Esophagus squamous epithelium (tissue), 4 donors: Measurements from ENCODE around the gene DNAH11.

Source experiments
- CTCF ChIP-seq, 6 experiments: fragments of 450-650 bp in 4 of 6; fragments of 200-600 bp in 2 of 6; sonication (generic) in 2 of 6; IDR thresholded peaks; one replicate each; pipeline ENCODE4 v1.5.1; 2016 to 2019; ENCODE audit warnings: antibody characterized with exemption in 6 of 6, mild to moderate bottlenecking in 4 of 6, moderate library complexity in 4 of 6
- POLR2A ChIP-seq, 4 donors: fragments of 450-650 bp; IDR thresholded peaks; one replicate each; pipeline ENCODE4 v1.6.1; 2017; ENCODE audit warnings: antibody characterized with exemption in 4 of 4, mild to moderate bottlenecking in 4 of 4, moderate library complexity in 3 of 4

- TF ChIP-seq CTCF (IDR thresholded peaks at IDR 0.05) (no peak), POLR2A (IDR thresholded peaks at IDR 0.05) (no peak)
These were observed 235.1 kb downstream of the DNAH11 start for GRCh38 chr7:21777921-21778320.
